ENCODE data around the gene FGA.

GRCh38 chr4:154609532-154609931 lies 19.0 kb upstream of the FGA start:
- TF ChIP-seq CTCF (conservative IDR thresholded peaks at IDR 0.05) (no peak), EZH2 (IDR thresholded peaks at IDR 0.05; ENCODE audit: low read depth) (no peak)
